SK-N-SH (cell line): ENCODE data around the gene NFIA. TPM values are rescaled to one million over a fixed set of nuclear protein-coding genes. Genes with fewer than 3 reads are reported as not detected.

Source experiments
- CTCF ChIA-PET: fragments of 300-600, 350-600 bp; formaldehyde crosslinking; extraction: SDS; loops from one replicate; lab custom pipeline; 2021; lab: Yijun Ruan, JAX
- POLR2A ChIA-PET: fragments of 350-600 bp; sonication (Branson Sonifier 250); formaldehyde crosslinking; extraction: SDS; loops from one replicate; lab custom pipeline; 2020; ENCODE audit warnings: antibody characterized with exemption, inconsistent platforms; lab: Yijun Ruan, JAX
- DNase-seq: peaks from one replicate; pipeline ENCODE4 v3.0.0; 2012
- H2AFZ ChIP-seq: fragments of 200-600 bp; sonication (generic); 2 replicates; pipeline ENCODE4 v1.8.1; 2016; ENCODE audit warnings: antibody characterized with exemption, mild to moderate bottlenecking, low read depth
- H3F3A ChIP-seq: fragments of 200-600 bp; sonication (generic); replicated peaks from 2 replicates; pipeline ENCODE3; 2016; ENCODE audit warnings: antibody characterized with exemption, mild to moderate bottlenecking; ENCODE audit not compliant: insufficient read depth
- H3K27ac ChIP-seq, 2 experiments: fragments of 200-500 bp in 1 of 2; fragments of 200-600 bp in 1 of 2; sonication (Bioruptor generic) in 1 of 2; sonication (generic), shearing (Covaris generic) in 1 of 2; 2 replicates each; pipeline versions ENCODE4 v1.5.1 to v1.6.1; 2014 to 2016; ENCODE audit warnings: low read depth in 2 of 2, inconsistent platforms in 1 of 2, low read length in 1 of 2, mild to moderate bottlenecking in 1 of 2, mixed read lengths in 1 of 2
- H3K27me3 ChIP-seq: fragments of 200-600 bp; sonication (generic), shearing (Covaris generic); 2 replicates; pipeline ENCODE4 v1.6.1; 2016; ENCODE audit warnings: mixed run types; ENCODE audit not compliant: insufficient read depth
- H3K36me3 ChIP-seq, 2 experiments: fragments of 200-500 bp in 1 of 2; fragments of 200-600 bp in 1 of 2; sonication (Bioruptor generic) in 1 of 2; sonication (generic) in 1 of 2; replicated peaks in 1 of 2; 2 replicates each; pipeline versions ENCODE3 to v1.5.1; 2014 to 2016; ENCODE audit warnings: low read length in 1 of 2, mild to moderate bottlenecking in 1 of 2; ENCODE audit not compliant: insufficient read depth in 2 of 2, control insufficient read depth in 1 of 2
- H3K4me1 ChIP-seq, 2 experiments: fragments of 200-500 bp in 1 of 2; fragments of 200-600 bp in 1 of 2; sonication (Bioruptor generic) in 1 of 2; sonication (generic), shearing (Covaris generic) in 1 of 2; 2 replicates each; pipeline versions ENCODE4 v1.5.1 to v1.6.1; 2014 to 2016; ENCODE audit warnings: low read depth in 1 of 2, low read length in 1 of 2, mixed run types in 1 of 2; ENCODE audit not compliant: insufficient read depth in 2 of 2, control insufficient read depth in 1 of 2
- H3K4me2 ChIP-seq: fragments of 200-600 bp; sonication (generic), shearing (Covaris generic); 2 replicates; pipeline ENCODE4 v1.6.1; 2017; ENCODE audit warnings: mixed run types
- H3K4me3 ChIP-seq, 2 experiments: fragments of 200-500 bp in 1 of 2; fragments of 200-600 bp in 1 of 2; sonication (Bioruptor generic) in 1 of 2; sonication (generic), shearing (Covaris generic) in 1 of 2; 2 replicates each; pipeline versions ENCODE4 v1.5.1 to v1.8.1; 2014 to 2016; ENCODE audit warnings: low read depth in 2 of 2, inconsistent platforms in 1 of 2, low read length in 1 of 2, mild to moderate bottlenecking in 1 of 2, mixed read lengths in 1 of 2, moderate library complexity in 1 of 2
- H3K79me2 ChIP-seq: fragments of 200-600 bp; sonication (generic); 2 replicates; pipeline ENCODE4 v1.8.1; 2017; ENCODE audit warnings: mild to moderate bottlenecking; ENCODE audit not compliant: insufficient read depth
- H3K9ac ChIP-seq: fragments of 200-600 bp; sonication (generic); 2 replicates; pipeline ENCODE4 v1.6.1; 2017; ENCODE audit warnings: mixed run types
- H3K9me2 ChIP-seq: fragments of 200-600 bp; sonication (generic); 2 replicates; pipeline ENCODE4 v1.6.1; 2017; ENCODE audit warnings: mixed run types
- H3K9me3 ChIP-seq: fragments of 200-600 bp; sonication (generic); 2 replicates; pipeline ENCODE4 v1.6.1; 2017; ENCODE audit warnings: mixed run types, mild to moderate bottlenecking, moderate library complexity
- H4K20me1 ChIP-seq: fragments of 200-600 bp; sonication (generic); 2 replicates; pipeline ENCODE4 v1.6.1; 2017; ENCODE audit warnings: mild to moderate bottlenecking, mixed run types; ENCODE audit not compliant: insufficient read depth
- CHD2 ChIP-seq: fragments of 150-350 bp; IDR thresholded peaks from 2 replicates; pipeline ENCODE4 v1.6.1; 2018; ENCODE audit warnings: low read length; ENCODE audit not compliant: partially characterized antibody
- CTCF ChIP-seq: fragments of 200-600 bp; sonication (generic); IDR thresholded peaks from 2 replicates; pipeline ENCODE4 v1.6.1; 2017; ENCODE audit warnings: antibody characterized with exemption, mild to moderate bottlenecking, moderate library complexity
- EP300 ChIP-seq, 2 experiments: IDR thresholded peaks; 2 replicates each; pipeline versions ENCODE4 v1.4.0 to v1.6.1; 2012; ENCODE audit warnings: borderline replicate concordance in 1 of 2, low read depth in 1 of 2, low read length in 1 of 2
- FOSL2 ChIP-seq: IDR thresholded peaks from 2 replicates; pipeline ENCODE4 v1.4.0; 2012; ENCODE audit warnings: low read depth, mild to moderate bottlenecking, moderate library complexity, borderline replicate concordance
- FOXM1 ChIP-seq: IDR thresholded peaks from 2 replicates; pipeline ENCODE4 v1.4.0; 2012; ENCODE audit warnings: low read depth, mild to moderate bottlenecking
- GABPA ChIP-seq: IDR thresholded peaks from 2 replicates; pipeline ENCODE4 v1.4.0; 2012; ENCODE audit warnings: low read depth, mild to moderate bottlenecking
- GATA2 ChIP-seq: sonication (generic); formaldehyde crosslinking; IDR thresholded peaks from 2 replicates; pipeline ENCODE4 v1.5.0; 2020; ENCODE audit warnings: mild to moderate bottlenecking, missing genetic modification reagents
- IRF3 ChIP-seq: fragments of 150-350 bp; IDR thresholded peaks from 2 replicates; pipeline ENCODE4 v1.6.1; 2016; ENCODE audit warnings: mild to moderate bottlenecking, low read depth, low read length
- MAX ChIP-seq: IDR thresholded peaks from 2 replicates; pipeline ENCODE4 v1.4.0; 2012; ENCODE audit warnings: low read depth
- MEF2A ChIP-seq: IDR thresholded peaks from 2 replicates; pipeline ENCODE4 v1.4.0; 2012; ENCODE audit warnings: low read depth, borderline replicate concordance
- NFIC ChIP-seq: IDR thresholded peaks from 2 replicates; pipeline ENCODE4 v1.4.0; 2012; ENCODE audit warnings: borderline replicate concordance
- PBX3 ChIP-seq: IDR thresholded peaks from 2 replicates; pipeline ENCODE4; 2012
- RCOR1 ChIP-seq: fragments of 150-350 bp; IDR thresholded peaks from 2 replicates; pipeline ENCODE4 v1.6.1; 2017; ENCODE audit warnings: antibody characterized with exemption, low read length
- RFX5 ChIP-seq: IDR thresholded peaks from 2 replicates; pipeline ENCODE4 v1.6.1; 2012; ENCODE audit warnings: mild to moderate bottlenecking, improper control_type of control experiment, low read length
- RXRA ChIP-seq: IDR thresholded peaks from 2 replicates; pipeline ENCODE4 v1.4.0; 2012; ENCODE audit warnings: low read depth, mild to moderate bottlenecking, borderline replicate concordance
- SIN3A ChIP-seq: IDR thresholded peaks from 2 replicates; pipeline ENCODE4 v1.6.1; 2012; ENCODE audit warnings: low read depth, mild to moderate bottlenecking, low read length, moderate library complexity, borderline replicate concordance
- TAF1 ChIP-seq: IDR thresholded peaks from 2 replicates; pipeline ENCODE4 v1.6.1; 2012; ENCODE audit warnings: low read depth, mild to moderate bottlenecking, low read length, moderate library complexity, borderline replicate concordance
- TEAD4 ChIP-seq: IDR thresholded peaks from 2 replicates; pipeline ENCODE4 v1.4.0; 2012; ENCODE audit warnings: mild to moderate bottlenecking, borderline replicate concordance; ENCODE audit not compliant: insufficient read depth
- USF2 ChIP-seq: fragments of 150-350 bp; IDR thresholded peaks from 2 replicates; pipeline ENCODE4 v1.6.1; 2017; ENCODE audit warnings: antibody characterized with exemption, low read length, low read depth, borderline replicate concordance
- WGBS: methylation state at CpG from one replicate; pipeline ENCODE4 v1.1.6; 2017; ENCODE audit warnings: low lambda C conversion rate; 5-methylcytosine and 5-hydroxymethylcytosine counted together
- polyA plus RNA-seq, 3 experiments: library from polyadenylated mRNA; depleted of rRNA; stranded (reverse); fragments of >200 nt; gene quantifications; 2 replicates each; pipeline ENCODE4 v1.2.3, GENCODE V29; 2012

The NFIA gene
- polyA plus RNA-seq, 1 of the 3 experiments (the other 2 are of a cell fraction), result 3.3 TPM

GRCh38 chr1:61356016-61356415 is 273.7 kb downstream of the NFIA start:
- Histone ChIP-seq H3K4me3 (no peak overlapping the region), H3K4me1 (peaks cover 0 to 4% of the 10 kb centered on the region in 2 experiments; a peak in 1 of 4 replicates), H3K79me2 (no peaks in the 10 kb centered on the region), H3K27ac (no peak overlapping the region), H3K4me2 (no peak overlapping the region), H3K9me3 (no peaks in the 10 kb centered on the region), H3K9ac (no peak overlapping the region), H2AFZ (no peak overlapping the region), H3K27me3 (no peaks in the 10 kb centered on the region), H4K20me1 (no peaks in the 10 kb centered on the region), H3K36me3 (peaks cover 0 to 21% of the 10 kb centered on the region in 2 experiments), H3K9me2 (no peaks in the 10 kb centered on the region), H3F3A (no peaks in the 10 kb centered on the region)
- ChIA-PET CTCF (interaction anchor here (1.0 kb wide), 1 partner anchor 11 kb away, joined by 3 read pairs; no protein-coding TSS in a partner anchor), POLR2A (no interaction called here)
- DNase-seq, result no peak
- no peak for TF ChIP-seq RCOR1
- no peak for TF ChIP-seq EP300 (IDR thresholded peaks at IDR 0.05; ENCODE audit: borderline replicate concordance in 1 of 2, low read depth in 1 of 2, low read length in 1 of 2)
- no peak for TF ChIP-seq RFX5
- no peak for TF ChIP-seq FOXM1
- TF ChIP-seq FOSL2, result no peak
- TF ChIP-seq TEAD4, result no peak
- no peak for TF ChIP-seq SIN3A
- TF ChIP-seq TAF1, result no peak
- no peak for TF ChIP-seq PBX3
- no peak for TF ChIP-seq NFIC
- no peak for TF ChIP-seq GATA2 (CRISPR knock-in tag)
- TF ChIP-seq CHD2, result no peak
- no peak for TF ChIP-seq MAX
- TF ChIP-seq GABPA, result no peak

GRCh38 chr1:61356995-61357394 is 274.6 kb downstream of the NFIA start:
- Histone ChIP-seq H3K27ac (no peak overlapping the region), H3K4me2 (no peak overlapping the region), H3K27me3 (no peaks in the 10 kb centered on the region), H2AFZ (no peak overlapping the region), H3K9me2 (no peaks in the 10 kb centered on the region), H3K79me2 (no peaks in the 10 kb centered on the region), H3K9ac (no peak overlapping the region), H3K4me1 (peaks cover 0 to 5% of the 10 kb centered on the region in 2 experiments; a peak in 2 of 4 replicates), H3K9me3 (no peaks in the 10 kb centered on the region), H3K4me3 (no peak overlapping the region), H3F3A (no peaks in the 10 kb centered on the region), H4K20me1 (no peaks in the 10 kb centered on the region), H3K36me3 (peaks cover 0 to 21% of the 10 kb centered on the region in 2 experiments)
- no peak for DNase-seq
- ChIA-PET POLR2A (no interaction called here), CTCF (no interaction called here)
- whole genome bisulfite sequencing, result 81% methylated on average over 5 of the region's 5 CpGs
- no peak for TF ChIP-seq IRF3
- TF ChIP-seq TAF1, result no peak
- no peak for TF ChIP-seq PBX3
- no peak for TF ChIP-seq RXRA
- no peak for TF ChIP-seq USF2
- TF ChIP-seq GABPA, result no peak
- no peak for TF ChIP-seq CTCF
- no peak for TF ChIP-seq MEF2A
- no peak for TF ChIP-seq RCOR1
- TF ChIP-seq MAX, result no peak
- no peak for TF ChIP-seq SIN3A
- TF ChIP-seq GATA2 (CRISPR knock-in tag), result no peak
